Measurements from ENCODE around the gene UBP1. TPM values are rescaled to one million over a fixed set of nuclear protein-coding genes. Genes with fewer than 3 reads are reported as not detected.
"Not testable (repeated sequence)": the region's sequence is repeated elsewhere in the genome, so short reads cannot be mapped to it uniquely, and the experiment has no call there.

The UBP1 gene
- total RNA-seq, result 10 to 100 TPM; 56.5 to 62.8 TPM
- polyA plus RNA-seq, result 10 to 100 TPM; 39.8 to 45.4 TPM
- long read RNA-seq, donor 1, partial matches to known transcripts, result 5 of 16 reads
- long read RNA-seq, donor 1, other reads (novel, unspliced or antisense), result 11 of 16 reads
- long read RNA-seq, donor 2, full-length matches to known transcripts, result 10 of 23 reads
- long read RNA-seq, donor 2, partial matches to known transcripts, result 5 of 23 reads
- long read RNA-seq, donor 2, other reads (novel, unspliced or antisense), result 8 of 23 reads

- Histone ChIP-seq H3K27me3 (ENCODE audit: control insufficient read depth in 1 of 2, insufficient read depth in 2 of 2, low read length in 1 of 2) (no peaks in the 10 kb centered on the region), H3K36me3 (ENCODE audit: control insufficient read depth in 1 of 2, insufficient read depth in 2 of 2, low read length in 1 of 2) (no peaks in the 10 kb centered on the region), H3K4me1 (ENCODE audit: control insufficient read depth in 1 of 2, insufficient read depth in 2 of 2, low read length in 2 of 2) (peaks cover 0 to 1% of the 10 kb centered on the region in 2 donors), H3K4me3 (ENCODE audit: low read length in 2 of 2) (peak within 1 kb of the TSS; percentile 55 to 78), H3K27ac (ENCODE audit: low read depth in 1 of 2, low read length in 2 of 2) (peak within 1 kb of the TSS; percentile 58 to 95), H3K9me3 (ENCODE audit: control insufficient read depth, low read length) (no peaks in the 10 kb centered on the region)
- intact Hi-C loops (cut with DNase I), result no loop called here
- 1% methylated on average over 46 to 68 of the region's 68 CpGs for WGBS, 2 donors
- ATAC-seq (ENCODE audit: low FRiP score), result peak; percentile 97
- DNase-seq, result peak; percentile 100
Measured at GRCh38 chr3:33440328-33441224, at the start of gene UBP1. TSS of gene UBP1 (minus strand) at chr3:33440405. CDS start at chr3:33439848, 557 bp downstream.

GRCh38 chr3:33488683-33489082, 48.5 kb upstream of the UBP1 start:
- intact Hi-C loops (cut with DNase I), result no loop called here
- no peaks in the 10 kb centered on the region for H3K4me1 ChIP-seq (ENCODE audit: control insufficient read depth in 1 of 2, insufficient read depth in 2 of 2, low read length in 2 of 2)
- ATAC-seq (ENCODE audit: low FRiP score) (no peak), DNase-seq (no peak)
- H3K9me3 ChIP-seq (ENCODE audit: control insufficient read depth, low read length), result no peaks in the 10 kb centered on the region
- H3K4me3 ChIP-seq (ENCODE audit: low read length in 2 of 2), result no peak overlapping the region
- no peaks in the 10 kb centered on the region for H3K36me3 ChIP-seq (ENCODE audit: control insufficient read depth in 1 of 2, insufficient read depth in 2 of 2, low read length in 1 of 2)
- WGBS, 2 donors, result 59 to 71% methylated on average over 1 of the region's 1 CpG
- H3K27ac ChIP-seq (ENCODE audit: low read depth in 1 of 2, low read length in 2 of 2), result no peak overlapping the region
- H3K27me3 ChIP-seq (ENCODE audit: control insufficient read depth in 1 of 2, insufficient read depth in 2 of 2, low read length in 1 of 2), result no peaks in the 10 kb centered on the region

DNA sequence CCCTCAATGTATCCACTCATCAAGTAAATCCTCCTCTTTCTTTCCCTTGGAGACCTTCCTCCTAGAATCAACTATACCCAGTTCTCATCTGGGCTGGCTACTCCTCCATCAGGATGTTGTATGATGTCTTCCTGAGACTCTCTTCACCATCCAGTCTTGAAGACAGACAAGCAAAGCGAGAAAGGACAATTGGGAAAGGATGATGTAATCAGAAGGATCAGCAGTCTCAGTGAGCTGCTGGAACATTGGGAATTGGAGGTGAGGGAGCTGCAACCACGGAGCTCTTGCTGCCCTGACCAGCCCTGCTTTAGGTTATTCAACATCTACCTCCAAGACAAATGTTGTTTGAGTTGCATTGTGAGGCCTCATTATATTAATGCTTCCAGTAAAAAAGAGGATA, 48.0 kb upstream of the UBP1 start:
- Histone ChIP-seq H3K9me3 (ENCODE audit: control insufficient read depth, low read length) (no peaks in the 10 kb centered on the region), H3K4me3 (ENCODE audit: low read length in 2 of 2) (no peak overlapping the region), H3K27me3 (ENCODE audit: control insufficient read depth in 1 of 2, insufficient read depth in 2 of 2, low read length in 1 of 2) (no peaks in the 10 kb centered on the region), H3K36me3 (ENCODE audit: control insufficient read depth in 1 of 2, insufficient read depth in 2 of 2, low read length in 1 of 2) (no peaks in the 10 kb centered on the region), H3K4me1 (ENCODE audit: control insufficient read depth in 1 of 2, insufficient read depth in 2 of 2, low read length in 2 of 2) (no peaks in the 10 kb centered on the region), H3K27ac (ENCODE audit: low read depth in 1 of 2, low read length in 2 of 2) (no peak overlapping the region)
- DNase-seq (no peak), ATAC-seq (ENCODE audit: low FRiP score) (no peak)
- intact Hi-C loops (cut with DNase I), result no loop called here
- 80 to 82% methylated on average over 2 of the region's 2 CpGs for WGBS, 2 donors

GRCh38 chr3:33482111-33482521, 41.9 kb upstream of the UBP1 start:
- H3K27ac ChIP-seq (ENCODE audit: low read depth in 1 of 2, low read length in 2 of 2), result peak overlapping the region in 1 of 2 donors; percentile 4
- no peaks in the 10 kb centered on the region for H3K27me3 ChIP-seq (ENCODE audit: control insufficient read depth in 1 of 2, insufficient read depth in 2 of 2, low read length in 1 of 2)
- 0 to 4% methylated on average over 1 of the region's 1 CpG for WGBS, 2 donors
- H3K36me3 ChIP-seq (ENCODE audit: control insufficient read depth in 1 of 2, insufficient read depth in 2 of 2, low read length in 1 of 2), result no peaks in the 10 kb centered on the region
- peaks cover 0 to 4% of the 10 kb centered on the region in 2 donors for H3K4me1 ChIP-seq (ENCODE audit: control insufficient read depth in 1 of 2, insufficient read depth in 2 of 2, low read length in 2 of 2)
- H3K9me3 ChIP-seq (ENCODE audit: control insufficient read depth, low read length), result no peaks in the 10 kb centered on the region
- intact Hi-C loops (cut with DNase I), result no loop called here
- no peak for ATAC-seq (ENCODE audit: low FRiP score)
- no peak for DNase-seq
- no peak overlapping the region for H3K4me3 ChIP-seq (ENCODE audit: low read length in 2 of 2)

- DNase-seq (no peak), ATAC-seq (ENCODE audit: low FRiP score) (no peak)
- Histone ChIP-seq H3K4me3 (ENCODE audit: low read length in 2 of 2) (no peak overlapping the region), H3K27me3 (ENCODE audit: control insufficient read depth in 1 of 2, insufficient read depth in 2 of 2, low read length in 1 of 2) (no peaks in the 10 kb centered on the region), H3K27ac (ENCODE audit: low read depth in 1 of 2, low read length in 2 of 2) (no peak overlapping the region), H3K9me3 (ENCODE audit: control insufficient read depth, low read length) (no peaks in the 10 kb centered on the region), H3K36me3 (ENCODE audit: control insufficient read depth in 1 of 2, insufficient read depth in 2 of 2, low read length in 1 of 2) (no peaks in the 10 kb centered on the region), H3K4me1 (ENCODE audit: control insufficient read depth in 1 of 2, insufficient read depth in 2 of 2, low read length in 2 of 2) (no peaks in the 10 kb centered on the region)
- 58 to 69% methylated on average over 2 of the region's 2 CpGs for WGBS, 2 donors
- intact Hi-C loops (cut with DNase I), result no loop called here
Measured at GRCh38 chr3:33474896-33475295, 34.7 kb upstream of the UBP1 start.

DNA sequence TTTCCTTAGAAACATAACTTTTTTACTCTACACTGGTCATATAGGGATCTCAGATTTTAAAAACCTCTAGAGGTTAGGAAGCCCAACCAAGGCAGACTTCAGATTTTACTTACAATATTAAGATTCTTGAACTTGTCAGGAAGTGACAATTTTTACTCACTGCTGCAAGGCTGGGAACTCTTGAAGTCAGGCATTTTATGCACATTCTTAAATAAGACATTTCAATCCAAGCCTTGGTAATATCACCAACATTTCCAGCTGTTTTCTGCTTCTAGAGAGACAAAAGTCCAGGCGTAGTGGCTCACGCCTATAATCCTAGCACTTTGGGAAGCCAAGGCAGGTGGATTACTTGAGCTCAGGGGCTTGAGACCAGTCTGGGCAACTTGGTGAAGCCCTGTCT, 33.6 kb upstream of the UBP1 start:
- no peak overlapping the region for H3K4me3 ChIP-seq (ENCODE audit: low read length in 2 of 2)
- no peaks in the 10 kb centered on the region for H3K36me3 ChIP-seq (ENCODE audit: control insufficient read depth in 1 of 2, insufficient read depth in 2 of 2, low read length in 1 of 2)
- H3K4me1 ChIP-seq (ENCODE audit: control insufficient read depth in 1 of 2, insufficient read depth in 2 of 2, low read length in 2 of 2), result no peaks in the 10 kb centered on the region
- H3K9me3 ChIP-seq (ENCODE audit: control insufficient read depth, low read length), result no peaks in the 10 kb centered on the region
- intact Hi-C loops (cut with DNase I), result no loop called here
- H3K27me3 ChIP-seq (ENCODE audit: control insufficient read depth in 1 of 2, insufficient read depth in 2 of 2, low read length in 1 of 2), result no peaks in the 10 kb centered on the region
- ATAC-seq (ENCODE audit: low FRiP score), result no peak
- 98 to 100% methylated on average over 2 of the region's 2 CpGs for WGBS, 2 donors
- H3K27ac ChIP-seq (ENCODE audit: low read depth in 1 of 2, low read length in 2 of 2), result no peak overlapping the region
- no peak for DNase-seq

- intact Hi-C loops (cut with DNase I), result no loop called here
- ATAC-seq (ENCODE audit: low FRiP score) (no peak), DNase-seq (no peak)
- Histone ChIP-seq H3K27ac (ENCODE audit: low read depth in 1 of 2, low read length in 2 of 2) (no peak overlapping the region), H3K4me3 (ENCODE audit: low read length in 2 of 2) (no peak overlapping the region), H3K27me3 (ENCODE audit: control insufficient read depth in 1 of 2, insufficient read depth in 2 of 2, low read length in 1 of 2) (no peaks in the 10 kb centered on the region), H3K36me3 (ENCODE audit: control insufficient read depth in 1 of 2, insufficient read depth in 2 of 2, low read length in 1 of 2) (no peaks in the 10 kb centered on the region), H3K4me1 (ENCODE audit: control insufficient read depth in 1 of 2, insufficient read depth in 2 of 2, low read length in 2 of 2) (no peaks in the 10 kb centered on the region), H3K9me3 (ENCODE audit: control insufficient read depth, low read length) (no peaks in the 10 kb centered on the region)
- 91 to 92% methylated on average over 3 of the region's 3 CpGs for WGBS, 2 donors
Measured at GRCh38 chr3:33467786-33468185, 27.6 kb upstream of the UBP1 start.

- peaks cover 2% of the 10 kb centered on the region for H3K9me3 ChIP-seq (ENCODE audit: control insufficient read depth, low read length)
- WGBS, 2 donors, result 93 to 94% methylated on average over 2 of the region's 2 CpGs
- ATAC-seq (ENCODE audit: low FRiP score), result no peak
Measured at GRCh38 chr3:33461097-33461496, 20.9 kb upstream of the UBP1 start.

GRCh38 chr3:33459577-33459976, 19.4 kb upstream of the UBP1 start:
- H3K27ac ChIP-seq (ENCODE audit: low read depth in 1 of 2, low read length in 2 of 2); DNase-seq; ATAC-seq (ENCODE audit: low FRiP score); H3K4me1 ChIP-seq (ENCODE audit: control insufficient read depth in 1 of 2, insufficient read depth in 2 of 2, low read length in 2 of 2); H3K27me3 ChIP-seq (ENCODE audit: control insufficient read depth in 1 of 2, insufficient read depth in 2 of 2, low read length in 1 of 2); H3K9me3 ChIP-seq (ENCODE audit: control insufficient read depth, low read length); intact Hi-C loops (cut with DNase I); H3K36me3 ChIP-seq (ENCODE audit: control insufficient read depth in 1 of 2, insufficient read depth in 2 of 2, low read length in 1 of 2); H3K4me3 ChIP-seq (ENCODE audit: low read length in 2 of 2): not testable (repeated sequence)
- WGBS, 2 donors, result 95 to 96% methylated on average over 4 of the region's 4 CpGs

More at GRCh38 chr3:33461097-33461496, 20.9 kb upstream of the UBP1 start:
- no peaks in the 10 kb centered on the region for H3K4me1 ChIP-seq (ENCODE audit: control insufficient read depth in 1 of 2, insufficient read depth in 2 of 2, low read length in 2 of 2)
- no peak for DNase-seq
- intact Hi-C loops (cut with DNase I), result no loop called here
- H3K27me3 ChIP-seq (ENCODE audit: control insufficient read depth in 1 of 2, insufficient read depth in 2 of 2, low read length in 1 of 2), result no peaks in the 10 kb centered on the region
- no peak overlapping the region for H3K27ac ChIP-seq (ENCODE audit: low read depth in 1 of 2, low read length in 2 of 2)
- H3K36me3 ChIP-seq (ENCODE audit: control insufficient read depth in 1 of 2, insufficient read depth in 2 of 2, low read length in 1 of 2), result no peaks in the 10 kb centered on the region
- no peak overlapping the region for H3K4me3 ChIP-seq (ENCODE audit: low read length in 2 of 2)
